WTC11 (cell line): ENCODE data around the gene MORC2.

Experiments used
- CTCF ChIP-seq: fragments of 200-600 bp; IDR thresholded peaks from 2 replicates; pipeline ENCODE4 v1.8.0; 2022; ENCODE audit warnings: antibody characterized with exemption
- KAT7 ChIP-seq: sonication (generic); formaldehyde crosslinking; IDR thresholded peaks from 2 replicates; pipeline ENCODE4 v1.8.1; 2023; ENCODE audit warnings: missing genetic modification reagents, mild to moderate bottlenecking, borderline replicate concordance
- TEAD4 ChIP-seq: sonication (generic); formaldehyde crosslinking; IDR thresholded peaks from 2 replicates; pipeline ENCODE4 v1.8.0; 2022; ENCODE audit warnings: mild to moderate bottlenecking, missing genetic modification reagents

- TF ChIP-seq TEAD4 (CRISPR knock-in tag) (no peak), CTCF (no peak), KAT7 (CRISPR knock-in tag) (no peak)
Observed at GRCh38 chr22:30941363-30941740, 27.2 kb downstream of the MORC2 start.
